Measurements from ENCODE around the gene KLHL35. TPM values are rescaled to one million over a fixed set of nuclear protein-coding genes. Genes with fewer than 3 reads are reported as not detected.

The KLHL35 gene
- total and polyA plus RNA-seq, 2 of the 4 experiments (the other 2 are of a cell fraction): 1.6 to 3.3 TPM

GRCh38 chr11:75450236-75450635 is 17.2 kb upstream of the KLHL35 start:
- H3K14ac ChIP-seq (replicated peaks; ENCODE audit: low read depth, low read length): no peak overlapping the region
- intact Hi-C loops (cut with micrococcal nuclease) (loop anchor here (5.0 kb wide), 1 partner anchor 47 kb away; no protein-coding TSS in a partner anchor), in situ Hi-C loops (cut with MboI; ENCODE audit: low sequenced_read_pairs) (no loop called here), dilution Hi-C loops (cut with HindIII; ENCODE audit: low sequenced_read_pairs, unreplicated experiment) (no loop called here)
- no peak overlapping the region for H4K5ac ChIP-seq (ENCODE audit: low read depth, low read length)
- no peak overlapping the region for H2AFZ ChIP-seq (replicated peaks; ENCODE audit: low read length, poor library complexity)
- H3K4me3 ChIP-seq (ENCODE audit: insufficient read depth, low read depth, low read length): no peak overlapping the region
- peaks cover 7% of the 10 kb centered on the region for H3K4me1 ChIP-seq (ENCODE audit: control insufficient read depth, insufficient read depth, low read length)
- DNase-seq (no peak), ATAC-seq (ENCODE audit: low read depth) (no peak)
- H2AK9ac ChIP-seq (replicated peaks; ENCODE audit: low read depth, low read length, poor library complexity): no peak overlapping the region
- H2BK120ac ChIP-seq (ENCODE audit: low read depth, low read length): no peak overlapping the region
- POLR2A ChIA-PET (ENCODE audit: unreplicated experiment): no interaction called here
- H4K91ac ChIP-seq (ENCODE audit: insufficient read depth, low read depth, low read length): no peak overlapping the region
- H3K27me3 ChIP-seq (ENCODE audit: control insufficient read depth, insufficient read depth, low read length): no peaks in the 10 kb centered on the region
- H3K9me1 ChIP-seq (ENCODE audit: insufficient read depth, low read length): no peaks in the 10 kb centered on the region
- no peak overlapping the region for H3K18ac ChIP-seq (ENCODE audit: low read depth, low read length)
- H3K36me3 ChIP-seq (ENCODE audit: control insufficient read depth, insufficient read depth, low read length): no peaks in the 10 kb centered on the region
- H3K56ac ChIP-seq (ENCODE audit: extremely low read depth, insufficient read depth, low read length): no peak overlapping the region
- H2BK20ac ChIP-seq (ENCODE audit: low read depth, low read length): no peak overlapping the region
- no peak overlapping the region for H2AK5ac ChIP-seq (ENCODE audit: low read depth, low read length)
- no peak overlapping the region for H4K8ac ChIP-seq (ENCODE audit: low read depth in 2 of 2, low read length in 2 of 2)
- no peaks in the 10 kb centered on the region for H3K9me3 ChIP-seq (ENCODE audit: control insufficient read depth, insufficient read depth, low read length)
- CTCF ChIA-PET: no interaction called here
- no peak overlapping the region for H3K23ac ChIP-seq (ENCODE audit: low read depth, low read length)
- H3K4me2 ChIP-seq (ENCODE audit: low read depth, low read length): no peak overlapping the region
- no peak overlapping the region for H3K9ac ChIP-seq (ENCODE audit: low read depth, low read length)
- H3K27ac ChIP-seq (ENCODE audit: insufficient read depth, low read length): no peak overlapping the region
- no peak overlapping the region for H3K4ac ChIP-seq (ENCODE audit: low read depth, low read length)
- no peak for TF ChIP-seq ELK1 (IDR thresholded peaks at IDR 0.05; ENCODE audit: borderline replicate concordance, low read depth, low read length)
- no peak for TF ChIP-seq USF2 (IDR thresholded peaks at IDR 0.05; ENCODE audit: low read depth, low read length)
- no peak for TF ChIP-seq RCOR1 (IDR thresholded peaks at IDR 0.05; ENCODE audit: insufficient replicate concordance, low read length)
- no peak for TF ChIP-seq POLR2A (IDR thresholded peaks at IDR 0.05; ENCODE audit: low read depth, low read length)
- no peak for TF ChIP-seq SMC3 (IDR thresholded peaks at IDR 0.05; ENCODE audit: low read depth, low read length)
- no peak for TF ChIP-seq MAFK (IDR thresholded peaks at IDR 0.05; ENCODE audit: low read depth, low read length)
- TF ChIP-seq CTCF (conservative IDR thresholded peaks at IDR 0.05; ENCODE audit: low read depth, low read length): no peak
- no peak for TF ChIP-seq MAZ (IDR thresholded peaks at IDR 0.05; ENCODE audit: borderline replicate concordance, low read depth, low read length)
- TF ChIP-seq BHLHE40 (IDR thresholded peaks at IDR 0.05; ENCODE audit: low read depth, low read length): no peak
- TF ChIP-seq MXI1 (IDR thresholded peaks at IDR 0.05; ENCODE audit: borderline replicate concordance, low read depth, low read length): no peak
- TF ChIP-seq FOS (IDR thresholded peaks at IDR 0.05; ENCODE audit: low read depth, low read length): no peak
- no peak for TF ChIP-seq RAD21 (IDR thresholded peaks at IDR 0.05; ENCODE audit: low read length)
- TF ChIP-seq CHD1 (IDR thresholded peaks at IDR 0.05; ENCODE audit: low read depth, low read length): no peak
- no peak for TF ChIP-seq NFE2L2 (IDR thresholded peaks at IDR 0.05; ENCODE audit: low read depth, low read length)
- 89% methylated on average over 3 of the region's 7 CpGs; no CpG with 5 or more reads in 1 of the 2 experiments for WGBS, 2 experiments (ENCODE audit: extremely low coverage in 2 of 2, insufficient read length in 1 of 2)
- no peak overlapping the region for H2BK15ac ChIP-seq (ENCODE audit: low read depth, low read length)
- H2BK5ac ChIP-seq (ENCODE audit: low read depth, low read length, poor library complexity, severe bottlenecking): no peak overlapping the region
- H3K79me1 ChIP-seq (ENCODE audit: low read depth in 1 of 2, low read length in 2 of 2): no peaks in the 10 kb centered on the region
- H4K20me1 ChIP-seq (ENCODE audit: insufficient read depth, low read length): no peaks in the 10 kb centered on the region
- no TSS peak for BruUV-seq (replicated peaks)

All from IMR-90 (cell line).